HG03520 (cell line): ENCODE data around the gene AK8.
"Not testable (repeated sequence)": the region's sequence is repeated elsewhere in the genome, so short reads cannot be mapped to it uniquely, and the experiment has no call there.

ENCODE experiments used
- ATAC-seq: cut with Tn5 transposase; IDR thresholded peaks from one replicate; pipeline ENCODE4 v1.9.1; 2021; ENCODE audit warnings: mild to moderate bottlenecking, moderate library complexity; ENCODE audit not compliant: unreplicated experiment

AK8 gene

DNA sequence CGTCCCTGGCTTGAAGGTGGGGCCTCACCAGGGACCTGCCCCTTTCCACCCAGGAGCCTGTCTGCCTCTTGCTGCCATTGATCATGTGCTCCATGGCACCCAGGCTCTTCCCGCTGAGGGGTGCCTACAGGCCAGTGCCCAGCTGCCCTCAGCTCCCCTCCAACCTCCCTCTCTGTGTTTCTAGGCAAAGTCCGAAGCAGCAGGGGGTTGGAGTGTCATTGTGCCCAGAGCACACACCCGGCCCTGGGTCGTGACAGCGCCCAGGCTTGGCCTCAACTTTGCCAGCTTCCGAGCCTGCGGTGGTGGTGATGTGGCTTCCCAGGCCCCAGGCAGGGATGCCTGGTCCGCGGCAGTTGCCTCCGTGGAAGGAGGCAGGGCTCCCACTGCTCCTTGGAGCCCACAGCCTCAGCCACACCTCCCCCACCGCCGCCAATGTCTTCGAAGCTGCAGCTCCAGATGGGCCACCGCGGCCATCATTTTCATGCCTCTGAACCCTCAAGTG lies 155.5 kb downstream of the AK8 start:
- no peak for ATAC-seq

DNA sequence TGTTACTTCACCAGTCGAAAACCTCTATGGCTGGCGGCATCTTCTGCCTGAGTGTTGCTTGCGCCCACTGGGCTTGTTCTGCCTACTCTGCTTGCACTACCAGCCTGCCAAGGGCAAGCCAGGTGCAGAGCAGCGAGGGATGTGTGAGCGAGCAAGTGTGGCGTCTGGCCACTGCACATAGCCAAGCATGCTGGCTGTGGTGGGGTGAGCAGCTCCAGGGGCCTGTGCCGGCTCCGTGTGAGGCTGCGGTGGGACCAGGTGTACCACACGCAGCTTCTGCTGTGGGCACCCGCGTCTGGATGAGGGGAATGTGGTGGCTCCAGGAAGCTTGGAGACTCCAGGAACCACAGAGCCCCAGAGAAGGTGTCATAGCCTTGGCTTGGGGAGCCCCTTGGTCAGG lies 156.4 kb downstream of the AK8 start:
- no peak for ATAC-seq

GRCh38 chr9:132718381-132718928 lies 159.6 kb downstream of the AK8 start:
- ATAC-seq, result not testable (repeated sequence)

DNA sequence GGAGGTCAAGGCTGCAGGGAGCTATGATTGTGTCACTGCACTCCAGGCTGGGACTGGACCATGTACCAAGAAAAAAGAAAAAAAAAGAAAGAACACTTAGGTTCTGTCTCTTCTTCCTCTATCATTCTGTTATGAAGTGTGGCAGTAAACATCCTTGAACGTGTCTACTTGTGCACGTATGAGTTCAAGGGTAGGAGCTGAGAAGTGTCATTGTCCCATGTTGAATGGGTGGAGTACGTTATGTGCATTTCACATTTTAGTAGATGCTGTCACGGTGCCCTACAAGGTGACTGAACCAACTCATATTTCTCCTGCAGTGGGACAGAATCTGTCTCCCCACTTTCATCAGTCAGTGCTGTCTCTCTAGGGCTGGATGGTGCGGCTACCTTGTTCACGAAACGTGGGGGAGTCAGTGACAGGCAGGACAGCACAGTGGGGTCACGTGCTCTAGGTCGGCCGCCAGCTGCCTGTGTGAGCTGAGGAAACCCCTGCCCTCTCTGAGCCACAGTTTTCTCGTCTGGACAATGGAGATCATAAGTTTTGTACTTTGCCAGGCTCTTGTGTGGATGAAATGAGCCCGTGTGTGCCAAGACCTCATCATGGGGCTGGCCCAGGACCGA lies 160.6 kb downstream of the AK8 start:
- ATAC-seq, result no peak

DNA sequence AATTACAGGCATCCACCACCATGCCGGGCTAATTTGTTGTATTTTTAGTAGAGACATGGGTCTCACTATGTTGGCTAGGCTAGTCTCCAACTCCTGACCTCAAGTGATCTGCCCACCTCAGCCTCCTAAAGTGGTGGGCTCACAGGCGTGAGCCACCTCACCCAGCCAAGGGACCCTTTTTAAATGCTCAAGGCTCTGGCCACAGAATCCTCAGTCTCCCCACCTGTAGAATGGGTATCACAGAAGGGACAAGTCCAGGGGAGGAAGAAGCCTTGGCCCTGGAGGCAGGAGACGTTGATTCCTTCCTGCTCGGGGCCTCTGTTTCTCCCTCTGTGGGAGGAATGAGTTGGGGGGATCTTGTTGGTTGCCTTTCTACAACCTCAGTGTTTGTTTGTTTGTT lies 162.1 kb downstream of the AK8 start:
- ATAC-seq, result no peak

- no peak for ATAC-seq
Observed at GRCh38 chr9:132712753-132713152, 165.3 kb downstream of the AK8 start.

DNA sequence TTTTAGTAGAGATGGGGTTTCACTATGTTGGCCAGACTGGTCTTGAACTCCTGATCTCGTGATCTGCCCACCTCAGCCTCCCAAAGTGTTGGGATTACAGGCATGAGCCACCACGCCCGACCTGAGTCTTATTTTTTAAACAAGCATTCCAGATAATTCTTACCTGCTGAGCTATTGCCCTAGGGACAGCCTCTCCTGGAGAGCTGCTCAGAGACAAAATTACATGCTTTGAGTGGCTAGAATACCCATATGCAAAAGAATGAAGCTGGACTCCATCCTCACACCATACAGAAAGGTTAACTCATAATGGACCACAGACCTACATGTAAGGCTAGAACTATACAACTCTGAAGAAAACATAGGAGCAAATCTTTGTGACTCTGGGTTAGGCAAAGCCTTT lies 166.2 kb downstream of the AK8 start:
- ATAC-seq, result no peak

- not testable (repeated sequence) for ATAC-seq
Observed at GRCh38 chr9:132711152-132711551, 166.9 kb downstream of the AK8 start.

DNA sequence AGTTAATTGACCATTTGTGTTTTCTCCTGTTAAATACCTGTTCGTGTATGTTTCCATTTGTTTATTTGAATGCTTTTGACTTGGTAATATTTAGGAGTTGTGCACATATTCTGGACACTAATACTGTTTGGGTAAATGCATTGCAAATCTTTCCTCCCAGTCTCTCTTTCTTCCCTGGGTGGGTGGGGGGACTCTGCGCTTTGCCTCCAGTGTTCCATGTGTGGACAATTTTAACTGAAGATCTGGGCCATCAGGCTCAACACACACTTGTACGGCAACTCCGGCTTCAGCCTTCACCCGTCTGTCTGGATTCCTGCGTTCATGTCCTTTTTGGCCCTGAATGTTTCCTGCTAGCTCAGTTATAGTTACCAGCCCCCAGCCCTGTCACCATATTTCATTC lies 167.8 kb downstream of the AK8 start:
- ATAC-seq, result no peak

GRCh38 chr9:132708769-132709430 lies 169.2 kb downstream of the AK8 start:
- ATAC-seq, result no peak

DNA sequence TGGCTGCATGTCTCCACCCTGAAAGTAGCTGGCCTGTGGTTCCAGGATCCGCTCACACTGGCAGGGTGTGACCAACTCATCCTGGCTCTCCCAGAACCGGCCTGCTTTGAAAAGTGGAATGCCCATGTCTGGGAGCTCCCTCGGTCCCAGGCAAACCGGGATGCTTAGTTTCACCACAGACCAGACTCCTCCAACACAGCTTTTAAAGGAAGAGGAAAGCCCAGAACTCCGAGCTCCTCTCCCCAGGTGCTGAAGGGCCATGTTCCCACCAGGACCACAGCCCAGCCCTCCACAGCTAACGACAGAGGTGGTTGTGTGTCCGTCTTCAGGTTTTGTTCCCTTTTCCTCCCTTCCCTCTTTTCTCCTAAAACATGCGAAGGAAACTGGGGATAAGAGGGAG lies 169.8 kb downstream of the AK8 start:
- no peak for ATAC-seq

- no peak for ATAC-seq
Observed at GRCh38 chr9:132703336-132703735, 174.7 kb downstream of the AK8 start.

- ATAC-seq, result no peak
Observed at GRCh38 chr9:132702254-132702653, 175.8 kb downstream of the AK8 start.

DNA sequence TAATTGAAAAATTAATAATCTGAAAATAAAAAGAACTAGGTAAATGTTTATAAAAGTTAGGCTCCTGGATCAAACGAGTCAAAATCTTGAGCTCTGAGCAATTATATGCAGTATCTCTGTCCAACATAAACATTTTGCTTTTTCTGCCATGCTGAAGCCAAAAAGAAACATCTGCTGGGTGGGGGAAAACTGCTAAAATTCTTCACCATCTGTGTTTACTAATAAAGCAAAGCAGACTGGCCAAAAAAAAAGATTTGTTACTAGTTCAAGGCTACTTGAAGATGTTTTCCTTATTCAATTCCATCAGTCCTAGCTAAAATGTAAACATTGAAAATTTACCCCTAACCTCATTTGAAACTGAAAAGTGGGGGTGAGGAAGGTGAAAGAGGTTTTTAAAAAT lies 178.1 kb downstream of the AK8 start:
- no peak for ATAC-seq

DNA sequence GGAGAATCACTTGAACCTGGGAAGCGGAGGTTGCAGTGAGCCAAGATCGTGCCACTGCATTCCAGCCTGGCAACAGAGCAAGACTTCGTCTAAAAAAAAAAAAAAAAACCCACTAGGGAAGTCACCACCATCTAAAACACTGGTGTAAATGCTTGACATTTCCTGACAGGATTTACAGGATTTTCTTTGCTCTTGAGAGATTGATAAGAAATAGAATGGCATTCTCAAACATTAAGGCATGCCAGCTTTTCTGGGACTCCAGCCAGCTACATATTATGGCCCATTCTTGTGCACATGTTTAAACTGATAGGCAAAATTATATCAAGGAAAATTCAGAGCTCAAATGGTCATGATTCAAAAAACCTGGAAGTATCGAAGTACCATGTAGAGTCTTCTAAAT lies 179.1 kb downstream of the AK8 start:
- no peak for ATAC-seq

DNA sequence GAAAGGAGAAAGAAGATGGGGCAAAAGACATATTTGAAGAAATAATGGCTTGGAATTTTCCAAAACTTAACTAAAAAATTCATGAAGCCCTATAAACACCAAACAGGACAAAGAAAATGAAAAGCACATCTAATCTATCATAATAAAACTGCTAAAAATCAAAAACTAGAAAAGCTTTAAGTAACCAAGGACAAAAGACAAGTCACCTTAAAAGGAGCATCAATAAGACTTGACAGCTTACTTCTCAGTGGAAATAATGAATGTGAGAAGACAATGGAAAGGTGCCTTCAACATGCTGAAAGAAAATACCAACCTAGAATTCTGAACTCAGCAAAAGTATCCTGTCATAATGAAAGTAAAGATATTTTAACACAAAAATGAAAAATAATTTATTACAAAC lies 180.9 kb downstream of the AK8 start:
- no peak for ATAC-seq

DNA sequence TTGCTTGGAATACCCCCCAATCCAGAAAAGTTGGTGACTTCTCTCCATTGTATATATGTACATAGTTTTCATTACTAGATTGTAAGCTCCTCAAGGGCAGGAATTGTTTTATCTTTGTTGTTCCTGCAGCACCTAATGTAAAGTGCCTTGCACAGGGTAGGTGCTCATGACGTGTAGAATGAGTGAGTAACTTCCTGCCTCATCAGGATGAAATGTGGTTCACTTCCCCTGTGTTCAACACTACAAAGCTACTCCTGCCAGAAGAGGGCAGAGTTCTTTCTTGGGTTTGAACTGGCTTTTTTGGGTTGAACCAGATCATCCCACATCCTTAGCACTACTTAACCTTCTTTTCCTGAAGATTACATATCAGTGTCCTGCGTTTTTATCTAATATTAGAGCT lies 183.9 kb downstream of the AK8 start:
- ATAC-seq, result no peak

DNA sequence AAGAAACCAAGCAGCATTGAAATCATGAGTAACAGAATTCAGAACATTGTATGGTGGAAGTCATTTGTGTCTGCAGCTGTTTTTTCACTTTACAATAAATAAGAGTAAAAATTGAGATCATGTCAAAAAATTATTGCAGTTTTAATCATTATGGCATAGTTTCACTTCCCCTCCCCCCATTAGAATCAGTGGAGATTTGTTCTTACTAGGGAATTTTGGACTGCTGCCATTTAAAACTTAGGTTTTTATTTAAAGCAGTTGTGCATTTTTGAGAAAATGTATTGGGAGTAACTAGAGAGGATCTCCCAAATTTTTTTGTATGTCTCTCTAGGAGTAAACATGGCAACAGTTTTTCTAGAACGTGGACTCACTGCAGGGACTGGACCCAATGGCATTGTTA lies 187.4 kb downstream of the AK8 start:
- no peak for ATAC-seq

DNA sequence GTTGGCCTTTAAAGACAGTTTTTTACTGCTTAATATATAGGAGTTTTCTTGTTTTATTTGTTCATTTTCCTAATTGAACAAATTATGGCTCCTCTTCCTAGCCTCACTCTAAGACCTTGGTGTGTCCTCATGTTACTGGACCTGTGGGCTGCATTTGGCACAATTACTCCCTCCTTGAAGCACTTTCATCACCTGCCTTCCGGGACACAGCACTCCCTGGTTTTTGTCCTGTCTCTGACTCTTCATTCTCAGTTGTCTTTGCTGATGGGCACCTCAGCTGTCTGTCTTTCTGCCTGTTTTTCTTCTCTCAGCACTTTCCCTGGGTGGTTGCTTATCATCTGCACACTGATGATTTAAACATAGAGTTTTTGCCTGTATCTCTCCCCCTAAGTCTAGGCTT lies 194.2 kb downstream of the AK8 start:
- ATAC-seq, result no peak

GRCh38 chr9:132681561-132681960 lies 196.5 kb downstream of the AK8 start:
- no peak for ATAC-seq

DNA sequence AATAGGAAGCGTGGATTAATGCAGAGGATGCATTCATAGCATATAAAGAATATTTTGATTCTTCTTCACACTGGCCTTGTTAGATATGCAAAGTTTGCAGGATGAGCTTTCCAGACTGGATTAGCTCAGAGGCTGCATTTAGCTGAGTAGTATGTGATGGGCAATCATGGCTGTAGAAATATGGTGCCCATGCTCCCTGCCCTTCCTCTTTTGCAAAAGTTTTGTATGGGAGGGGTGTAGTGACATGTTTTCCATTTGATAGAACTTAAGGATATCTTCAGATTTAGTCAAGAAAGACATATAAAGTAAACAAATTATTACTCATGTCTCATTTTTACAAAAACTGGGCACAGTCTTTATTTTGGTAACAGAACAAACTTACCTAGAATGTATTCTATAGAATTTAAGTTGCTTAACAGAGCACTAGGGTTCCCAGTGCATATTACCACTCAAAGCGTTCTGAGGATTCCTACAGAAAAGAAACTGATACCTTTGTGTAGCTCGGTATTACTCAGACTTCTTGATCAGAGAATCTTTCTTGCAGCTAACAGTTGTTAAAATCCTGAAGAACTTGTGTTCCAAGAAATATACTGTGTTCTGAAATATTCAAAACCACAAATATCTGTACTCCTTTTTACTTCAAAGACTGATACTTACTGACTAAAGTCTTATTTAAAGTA lies 198.0 kb downstream of the AK8 start:
- no peak for ATAC-seq

DNA sequence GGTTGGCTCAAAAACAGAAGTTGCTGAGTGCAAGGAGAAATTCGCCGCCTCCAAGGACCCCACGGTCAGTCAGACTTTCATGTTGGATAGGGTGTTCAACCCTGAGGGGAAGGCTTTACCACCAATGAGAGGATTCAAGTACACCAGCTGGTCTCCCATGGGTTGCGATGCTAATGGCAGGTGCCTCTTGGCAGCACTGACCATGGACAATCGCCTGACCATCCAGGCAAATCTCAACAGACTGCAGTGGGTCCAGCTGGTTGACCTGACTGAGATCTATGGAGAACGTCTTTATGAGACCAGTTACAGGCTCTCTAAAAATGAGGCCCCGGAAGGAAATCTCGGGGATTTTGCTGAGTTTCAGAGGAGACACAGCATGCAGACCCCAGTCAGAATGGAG lies 200.1 kb downstream of the AK8 start:
- no peak for ATAC-seq
